Activated gamma-delta T cell treated with anti-CD3 and anti-CD28 coated beads, Interleukin-2, amount 50 U/mL, for 16 hours (primary cell): ENCODE measurements around the gene NHEJ1.

Source experiments
- DNase-seq: peaks from one replicate; pipeline ENCODE4 v3.0.0-alpha.2; 2020; ENCODE audit warnings: low read depth

NHEJ1 gene

DNA sequence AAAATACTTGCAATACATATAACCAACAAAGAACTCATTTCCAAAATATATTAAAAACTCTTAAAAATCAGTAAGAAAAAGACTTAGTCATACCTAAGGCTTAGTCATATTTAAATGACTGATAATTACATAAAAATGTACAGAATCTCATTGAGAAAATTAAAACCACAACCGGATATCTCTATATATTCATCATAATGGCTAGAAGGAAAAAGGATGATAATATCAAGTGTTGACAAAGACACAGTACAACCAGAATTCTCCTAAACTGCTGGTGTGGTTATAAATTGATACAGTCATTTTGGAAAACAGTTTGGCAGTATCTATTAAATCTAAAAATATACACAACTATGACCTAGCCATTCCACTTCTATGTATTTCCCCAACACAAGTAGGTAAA, 72.8 kb downstream of the NHEJ1 start:
- no peak for DNase-seq

DNA sequence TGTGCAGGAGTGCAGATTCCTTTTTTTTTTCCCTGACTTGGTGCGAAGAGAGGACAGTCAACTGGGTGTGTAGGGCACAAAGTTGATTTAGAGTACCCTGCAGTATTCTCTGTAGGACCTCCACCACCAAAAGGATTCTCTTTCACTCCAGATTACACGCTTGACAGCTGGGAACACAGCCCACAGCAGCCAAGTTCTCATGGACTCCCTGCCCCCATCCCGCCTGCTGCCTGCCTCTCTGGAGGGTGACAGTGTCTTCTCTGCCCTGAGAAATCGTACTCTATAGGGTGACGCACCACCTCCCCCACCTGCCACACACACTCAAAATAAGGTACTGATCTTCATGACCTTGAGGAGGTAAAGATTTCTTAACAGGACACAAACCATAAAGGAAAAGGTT, 73.3 kb downstream of the NHEJ1 start:
- DNase-seq: no peak

DNA sequence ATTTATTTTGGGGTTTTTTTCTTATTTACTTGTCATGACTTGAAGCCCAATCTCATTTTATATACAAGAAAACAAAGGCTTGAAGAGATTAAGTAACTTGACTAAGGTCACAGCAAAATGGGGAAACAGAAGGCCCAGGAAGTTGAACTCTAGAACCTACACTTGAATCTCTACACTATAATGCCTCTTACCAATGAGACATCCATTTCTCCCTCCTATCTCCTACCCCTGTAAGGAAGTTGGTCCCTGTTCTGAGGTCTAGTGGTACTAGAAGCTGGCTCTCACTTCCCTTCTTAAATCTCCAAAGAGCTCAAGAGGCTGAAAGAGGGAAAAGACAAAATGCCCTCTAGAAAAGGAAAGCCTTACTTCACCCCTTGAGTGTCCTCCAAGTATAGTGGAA, 74.4 kb downstream of the NHEJ1 start:
- DNase-seq: no peak

DNA sequence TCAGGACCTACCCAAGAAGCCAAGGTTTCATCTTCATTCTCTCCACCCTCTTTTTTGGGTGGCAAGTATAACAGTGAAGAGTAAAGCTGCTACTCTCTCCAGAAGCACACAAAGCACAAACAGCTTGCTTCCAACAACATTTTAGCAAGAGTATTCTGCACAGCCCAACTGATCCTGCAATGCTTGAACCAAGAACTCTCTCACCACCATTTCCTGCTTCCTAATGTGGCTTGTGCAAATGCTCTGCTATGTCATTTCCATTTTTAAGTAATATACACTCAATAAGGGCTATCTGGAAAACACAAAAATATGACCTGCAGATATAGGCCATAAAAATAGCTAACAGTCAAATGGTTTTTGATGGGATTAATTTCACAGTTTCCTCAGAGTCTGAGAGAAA, 75.8 kb downstream of the NHEJ1 start:
- DNase-seq: no peak

DNA sequence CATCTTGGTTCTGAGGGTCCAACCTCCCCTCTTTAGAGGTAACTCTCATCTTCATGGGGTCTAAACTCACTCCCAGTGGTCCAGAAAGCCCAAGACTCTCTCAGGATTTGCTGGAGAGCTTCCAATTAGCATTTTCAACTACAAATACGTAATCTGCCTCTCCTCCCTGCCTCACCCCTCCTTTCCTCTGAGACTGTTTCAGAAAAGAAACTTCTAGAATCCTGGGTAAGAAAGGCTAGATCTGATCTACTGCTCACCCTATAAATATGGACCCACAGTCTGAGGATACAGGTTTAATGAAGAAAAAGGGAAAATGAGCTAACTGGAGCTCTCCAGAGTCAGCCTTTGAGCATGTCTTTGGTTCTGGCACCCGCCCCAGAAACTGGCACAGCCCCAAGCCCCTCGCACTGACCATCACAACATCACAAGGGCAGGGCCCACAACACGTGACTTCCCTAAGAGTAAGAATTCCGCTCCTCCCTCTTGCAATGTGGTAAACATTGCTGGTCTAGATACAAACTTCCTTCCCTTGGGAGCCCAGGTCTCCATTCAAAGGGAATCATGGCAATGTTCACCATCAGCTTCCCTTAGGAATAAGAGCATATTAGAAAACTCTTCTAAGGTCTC, 78.2 kb downstream of the NHEJ1 start:
- no peak for DNase-seq

DNA sequence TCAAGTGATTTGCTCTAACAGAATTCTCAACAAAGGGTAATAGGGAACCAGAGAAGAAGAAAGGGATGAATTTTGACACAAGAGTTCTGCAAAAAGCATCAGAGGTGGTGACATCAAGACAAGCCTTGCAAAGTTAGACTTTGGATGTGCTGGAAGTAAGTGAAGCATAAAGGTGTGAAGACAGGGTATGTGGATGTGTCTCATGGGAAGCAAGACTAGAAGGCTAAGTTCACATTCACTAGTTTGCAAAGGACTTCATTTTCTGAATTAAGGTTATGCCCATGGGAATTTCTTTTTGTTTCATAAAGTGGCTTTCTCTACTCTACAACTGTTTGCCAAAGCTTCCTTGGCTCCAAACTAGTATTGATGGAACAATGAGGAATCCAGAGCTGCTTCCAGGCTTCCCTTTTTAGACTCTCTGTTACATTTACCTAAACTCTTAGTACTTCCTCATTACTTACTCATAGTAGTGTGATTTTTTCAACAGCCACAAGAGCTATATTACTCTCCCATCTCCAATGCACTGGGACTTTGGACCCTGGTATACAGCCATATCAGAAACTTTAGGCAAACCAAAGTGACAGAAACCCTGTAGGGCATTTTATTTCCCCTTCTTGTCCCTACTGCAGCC, 78.8 kb downstream of the NHEJ1 start:
- DNase-seq: no peak

DNA sequence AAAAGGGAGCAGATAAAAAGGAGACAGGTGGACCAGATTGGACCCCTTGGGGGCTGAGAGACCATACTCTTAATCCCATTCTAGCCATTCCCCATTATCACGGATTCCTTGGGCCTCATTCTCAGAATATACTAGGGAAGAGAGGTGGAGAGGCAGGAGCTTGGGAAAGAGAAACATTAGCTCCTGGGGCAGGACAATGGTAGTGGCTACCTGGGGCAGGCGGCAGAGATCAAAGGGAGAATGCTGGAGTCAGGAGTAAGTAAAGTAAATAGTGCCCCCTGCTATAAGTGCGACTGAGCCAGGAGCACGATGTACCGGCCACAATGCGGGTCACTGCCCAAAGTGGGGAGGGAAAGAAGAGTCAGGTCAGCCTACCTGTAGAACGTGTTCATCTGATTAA, 79.5 kb downstream of the NHEJ1 start:
- no peak for DNase-seq

DNA sequence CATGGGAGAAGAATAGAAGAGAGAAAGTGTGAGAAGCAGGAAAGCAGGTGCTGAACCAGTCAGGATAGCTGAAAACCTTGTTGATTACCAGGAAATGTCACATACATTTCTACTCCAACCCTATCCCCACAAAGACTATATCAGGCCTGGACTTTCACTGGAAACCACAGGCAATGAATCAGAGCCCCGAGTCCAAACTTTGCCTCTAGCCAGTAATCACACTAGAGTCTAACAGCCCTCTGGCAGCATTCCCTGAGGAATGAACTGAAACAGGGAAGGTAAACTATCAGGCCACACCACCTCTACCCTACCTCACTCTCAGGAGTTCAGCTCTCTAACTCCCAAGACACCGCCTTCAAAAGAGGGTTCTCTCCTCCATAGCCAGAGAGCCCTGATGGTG, 81.2 kb downstream of the NHEJ1 start:
- no peak for DNase-seq

DNA sequence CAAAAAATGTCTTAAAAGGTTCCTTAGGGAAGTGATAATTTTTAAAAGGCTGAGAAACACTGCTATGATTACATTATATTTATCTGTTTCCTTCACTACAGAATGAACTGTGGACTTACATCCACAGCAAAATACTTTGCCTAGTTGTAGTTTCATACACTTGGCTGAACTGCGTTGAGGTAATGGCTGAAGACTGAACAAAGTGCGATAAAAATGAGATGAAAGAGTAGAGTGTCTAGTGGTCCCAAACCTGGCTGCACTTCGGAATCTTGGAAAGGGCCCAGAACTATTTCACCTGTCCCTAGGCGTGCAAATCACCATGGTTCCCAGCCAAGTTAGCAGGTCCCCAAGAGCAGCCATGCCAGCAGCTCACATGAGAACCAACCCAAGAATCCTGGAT, 81.7 kb downstream of the NHEJ1 start:
- no peak for DNase-seq

DNA sequence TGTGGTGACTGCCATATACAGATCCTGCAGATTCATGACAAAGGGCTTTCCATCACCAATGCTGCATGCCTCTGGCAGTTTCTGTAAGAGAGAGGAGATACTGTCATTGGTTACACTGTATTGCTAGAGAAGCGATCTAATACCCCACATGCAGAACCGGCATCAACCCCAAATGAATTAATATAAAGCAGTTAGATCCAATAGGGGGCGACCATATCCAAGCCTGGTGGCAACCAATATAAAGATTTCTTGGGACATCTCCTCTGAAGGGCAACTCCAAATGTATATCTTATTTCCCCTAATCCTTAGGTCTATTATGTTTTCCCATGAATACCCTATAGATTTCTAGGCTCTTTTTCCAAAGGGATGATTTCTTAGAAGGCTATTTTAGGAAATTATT, 82.5 kb downstream of the NHEJ1 start:
- no peak for DNase-seq

DNA sequence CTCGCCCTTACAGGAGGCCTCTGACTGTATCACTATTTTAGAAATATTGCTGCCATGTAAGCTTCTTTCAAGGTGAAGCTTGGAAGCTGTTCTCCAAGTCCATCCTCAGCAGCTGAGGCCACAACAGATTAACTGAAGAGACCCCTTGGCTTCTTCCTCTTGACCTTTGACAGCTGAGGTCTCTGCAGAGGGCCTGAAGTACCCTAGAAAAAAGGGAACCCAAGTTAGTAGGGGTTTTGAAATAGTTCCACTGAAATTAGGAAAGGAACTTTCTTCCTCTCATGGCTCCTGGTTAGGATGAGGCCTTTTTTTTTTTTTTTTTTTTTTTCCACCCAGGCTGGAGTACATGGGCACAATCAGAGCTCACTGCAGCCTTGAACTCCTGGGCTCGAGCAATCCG, 84.4 kb downstream of the NHEJ1 start:
- DNase-seq: no peak

DNA sequence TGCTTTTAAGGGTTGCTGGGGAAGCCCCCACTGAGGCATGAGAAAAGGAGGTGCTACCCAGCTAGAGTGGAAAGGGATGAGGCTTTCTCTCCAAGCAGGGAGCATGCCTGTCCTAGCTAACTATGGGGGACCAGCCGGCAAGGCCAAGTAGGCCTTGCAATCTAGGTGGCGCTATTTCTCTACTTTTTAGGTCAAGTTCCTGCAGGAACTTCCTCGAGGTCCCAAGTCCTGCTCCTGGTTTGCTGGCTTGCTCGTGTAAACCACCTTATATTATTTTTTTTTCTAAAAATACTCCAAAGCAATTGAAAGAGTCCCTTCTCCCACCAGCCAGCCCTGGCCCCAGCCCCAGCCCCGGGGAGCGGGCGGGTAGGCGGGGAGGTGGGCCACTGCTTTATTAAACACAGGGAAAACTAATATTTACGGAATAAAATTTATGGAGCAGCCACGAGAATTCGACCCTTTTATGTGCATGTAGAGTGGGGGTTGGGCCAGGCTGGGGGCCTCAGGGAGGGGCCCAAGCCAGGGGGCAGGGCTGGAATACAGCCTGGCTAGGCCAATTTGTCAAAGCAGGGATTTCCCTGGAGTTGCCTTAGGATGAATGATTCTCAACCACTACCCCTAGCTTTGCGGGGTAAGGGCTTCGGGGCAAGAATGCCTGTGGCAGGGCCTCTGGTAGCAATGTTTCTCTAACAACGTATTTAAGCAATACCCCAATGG, 87.0 kb downstream of the NHEJ1 start:
- DNase-seq: no peak

DNA sequence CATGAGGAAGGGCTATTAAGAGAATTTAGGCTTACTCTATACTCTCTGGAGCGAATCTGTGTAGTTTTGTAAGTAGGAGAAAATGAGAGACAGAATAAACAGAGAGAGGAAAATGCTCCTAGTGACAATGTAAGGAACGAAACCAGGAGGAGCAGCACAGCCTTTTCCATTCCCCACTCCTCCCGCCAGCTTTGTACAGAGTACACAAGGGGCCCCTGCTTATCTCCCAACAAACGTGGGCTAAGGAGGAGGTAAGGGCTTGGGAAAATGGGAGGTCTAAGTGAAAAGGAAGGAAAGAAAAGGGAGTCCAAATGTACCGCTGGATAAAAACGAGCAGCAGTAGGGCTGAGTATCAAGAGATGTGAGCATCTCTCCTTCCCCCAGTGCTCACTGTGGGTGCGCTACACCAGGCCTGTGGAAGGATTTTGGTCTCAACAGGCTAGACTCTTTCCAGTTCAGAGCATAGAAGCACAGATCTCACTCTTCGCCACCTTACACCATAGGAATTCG, 87.8 kb downstream of the NHEJ1 start:
- no peak for DNase-seq

DNA sequence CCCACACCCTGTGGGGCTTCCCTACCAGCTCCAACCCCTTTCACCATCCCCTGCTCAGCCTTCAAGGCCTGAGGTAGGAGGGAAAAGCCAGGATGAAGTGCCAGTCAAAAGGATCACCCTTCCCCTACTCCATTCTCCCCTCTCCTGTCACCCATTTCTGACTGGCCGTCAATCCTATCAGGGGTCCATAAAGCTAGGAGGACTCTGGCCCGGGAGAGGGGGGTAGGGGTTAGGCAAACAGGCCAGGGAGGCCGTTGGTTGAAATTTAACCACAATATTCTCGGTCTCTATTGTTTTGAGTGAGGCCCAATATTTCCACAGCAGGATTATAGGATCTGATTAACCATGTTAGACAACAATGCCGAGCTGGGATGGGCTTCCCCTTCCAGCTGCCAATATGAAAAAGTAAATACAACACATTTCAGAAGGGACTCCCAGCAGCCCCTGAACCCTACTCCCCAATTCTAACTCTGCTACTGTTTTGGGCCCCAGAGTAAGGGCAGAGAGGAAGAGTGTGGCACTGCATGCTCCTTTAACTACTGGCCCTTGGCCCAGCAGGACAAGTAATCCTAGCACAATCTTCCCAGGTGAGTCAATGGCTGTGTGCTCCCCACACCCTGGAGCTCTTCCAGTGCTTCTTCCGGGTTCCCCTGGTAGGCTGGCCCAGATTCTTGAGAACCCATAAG, 89.3 kb downstream of the NHEJ1 start:
- no peak for DNase-seq

DNA sequence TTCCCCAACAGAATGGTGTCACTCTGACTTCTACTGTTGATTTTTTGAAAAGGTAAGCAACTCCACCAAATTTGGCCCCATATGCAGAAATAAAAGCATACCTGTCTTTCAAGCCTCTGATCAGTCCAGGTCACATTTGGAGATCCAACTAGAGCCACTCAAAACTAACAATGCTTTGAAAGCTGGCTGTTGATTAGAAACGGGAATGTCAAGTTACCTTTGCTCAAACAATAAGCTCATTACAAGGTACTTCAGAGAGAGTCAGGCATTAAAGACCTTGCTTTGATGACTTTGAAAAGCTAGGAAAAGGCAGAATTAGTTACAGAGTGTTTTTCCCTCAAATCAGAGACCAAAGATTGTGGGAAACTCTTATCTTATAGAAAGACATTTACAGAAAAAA, 95.1 kb downstream of the NHEJ1 start:
- DNase-seq: no peak

DNA sequence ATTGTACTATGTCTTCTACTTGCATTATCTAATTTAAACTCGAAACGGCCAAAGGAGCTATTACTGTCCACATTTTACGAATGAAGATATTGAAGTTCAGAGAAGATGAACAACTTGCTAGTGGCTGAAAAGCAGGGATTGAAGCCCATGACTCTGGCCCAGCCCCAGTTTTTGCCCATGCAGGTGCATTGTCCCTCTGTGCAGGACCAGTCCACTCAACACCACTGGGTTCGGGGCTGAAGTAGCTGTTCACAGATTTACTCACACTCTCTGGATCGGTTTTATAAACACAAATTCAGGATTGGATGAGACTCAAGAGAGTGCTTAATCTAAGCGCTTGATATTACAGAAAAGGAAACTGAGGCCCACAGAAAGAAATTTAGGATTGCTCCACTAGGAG, 98.5 kb downstream of the NHEJ1 start:
- no peak for DNase-seq

DNA sequence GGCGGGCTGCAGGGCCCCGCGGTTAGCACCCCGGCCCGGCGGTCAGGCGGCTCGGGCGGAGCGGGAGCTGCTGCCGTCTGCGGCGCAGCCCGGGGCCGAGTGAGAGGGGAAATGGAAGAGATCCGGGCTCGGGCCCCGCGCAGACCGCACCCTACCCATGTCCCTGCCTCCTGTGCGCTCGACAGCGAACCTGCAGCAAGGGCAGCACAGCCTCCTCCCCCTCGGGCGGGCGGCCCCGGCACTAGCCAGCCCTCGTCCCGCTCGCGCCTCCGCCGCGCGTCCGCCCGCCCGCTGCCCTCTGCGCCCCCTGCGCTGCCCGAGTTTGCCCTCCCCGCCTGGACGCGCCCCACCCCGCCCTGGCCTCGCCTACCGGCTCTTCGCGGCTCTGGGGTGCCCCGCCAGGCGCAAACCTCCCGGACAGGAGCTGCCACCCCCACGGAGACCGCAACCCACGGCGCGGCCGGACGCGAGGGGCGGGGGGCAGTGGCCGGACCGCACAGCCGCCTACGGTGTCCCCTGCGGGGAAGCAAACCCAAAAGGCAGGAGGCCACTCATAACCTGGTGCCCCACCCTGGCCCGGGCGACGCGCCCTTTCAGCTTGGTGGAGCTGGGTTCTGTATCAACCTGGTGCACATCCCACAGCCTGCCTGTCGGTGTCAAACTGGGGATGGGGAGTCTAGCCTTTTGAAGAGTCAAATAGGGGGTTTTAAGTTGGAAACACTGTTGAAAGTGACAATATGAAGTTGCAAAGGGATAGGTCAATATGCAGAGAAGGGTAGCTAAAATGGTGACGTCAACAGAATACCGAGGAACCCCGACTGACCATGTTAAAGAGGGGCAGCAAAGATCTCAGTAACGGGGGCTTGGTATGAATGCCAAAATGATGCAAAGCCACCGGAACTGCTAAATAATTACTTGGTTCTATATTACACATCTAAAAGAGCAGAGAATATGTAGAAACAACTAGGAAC, 99.5 kb downstream of the NHEJ1 start, which contains the start of gene IHH:
Gene IHH, minus strand, starts transcription at position 101 of the 971 bp plus-strand sequence. CDS start 454 bp downstream, outside the sequence.
- DNase-seq: no peak

DNA sequence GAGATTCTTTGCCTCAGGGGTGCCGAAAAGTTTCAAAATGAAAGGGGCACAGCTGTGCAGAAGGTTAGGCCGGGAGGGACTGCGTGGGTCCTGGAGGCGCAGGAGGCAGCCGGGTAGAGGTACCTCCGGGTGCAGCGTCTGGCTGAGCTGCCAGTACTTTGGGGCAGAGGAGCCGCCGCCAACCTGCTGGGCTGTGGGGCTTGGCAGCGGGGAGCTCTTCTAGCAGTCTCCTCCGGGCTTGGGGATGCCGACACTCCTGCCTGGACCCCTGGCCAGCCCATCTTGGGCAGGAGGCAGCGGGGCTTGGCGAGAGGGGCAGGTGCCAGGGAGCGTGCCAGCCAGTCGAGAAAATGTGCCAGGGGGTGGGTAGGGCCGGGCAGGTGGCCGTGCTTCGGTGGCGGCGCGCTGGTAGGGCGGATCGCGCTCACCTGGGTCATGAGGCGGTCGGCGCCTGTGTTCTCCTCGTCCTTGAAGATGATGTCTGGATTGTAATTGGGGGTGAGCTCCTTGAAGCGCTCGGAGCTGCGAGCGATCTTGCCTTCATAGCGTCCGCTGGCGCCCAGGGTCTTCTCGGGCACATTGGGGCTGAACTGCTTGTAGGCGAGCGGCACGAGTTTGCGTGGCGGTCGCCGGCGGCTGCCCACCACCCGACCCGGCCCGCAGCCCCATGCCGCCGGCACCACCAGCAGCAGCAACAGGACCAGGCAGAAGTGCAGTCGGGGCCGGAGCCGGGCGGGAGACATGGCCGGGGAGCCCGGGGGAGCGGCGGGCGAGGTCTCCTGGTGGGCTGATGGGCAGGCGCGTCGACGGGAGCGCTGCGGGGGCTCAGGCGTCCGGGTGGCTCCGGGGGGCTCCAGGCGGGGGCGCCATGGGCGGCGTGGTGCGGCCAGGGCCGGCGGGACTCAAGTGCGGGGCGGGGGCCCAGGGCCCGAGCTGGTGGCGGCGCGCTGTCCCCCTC, 100.6 kb downstream of the NHEJ1 start:
- no peak for DNase-seq

DNA sequence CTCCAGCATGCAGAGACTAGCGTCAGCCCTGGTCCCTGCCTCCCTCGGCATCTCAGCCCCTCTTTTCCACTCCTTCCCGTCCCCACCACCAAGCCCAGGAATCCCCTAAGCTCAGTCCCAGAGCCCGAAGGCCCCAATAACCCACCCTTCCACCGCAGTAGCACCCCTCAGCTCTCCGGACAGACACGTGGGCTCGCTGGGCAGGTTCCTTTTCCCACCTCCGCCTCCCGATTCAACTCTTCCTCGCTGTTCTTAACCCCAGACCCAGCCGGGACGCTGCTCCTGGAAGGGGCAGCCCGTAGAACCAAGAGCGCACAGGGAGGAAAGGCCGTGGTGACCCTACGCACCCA, 101.3 kb downstream of the NHEJ1 start:
- no peak for DNase-seq
